Naive thymus-derived CD4-positive, alpha-beta T cell (primary cell): Measurements from ENCODE around the gene FAM193A. TPM values are rescaled to one million over a fixed set of nuclear protein-coding genes. Genes with fewer than 3 reads are reported as not detected.

Experiments used
- ATAC-seq: fragments of 150-1000 bp; cut with Tn5 transposase; 2 replicates; pipeline ENCODE4 v1.10.0; 2021; ENCODE audit warnings: mild to moderate bottlenecking, moderate library complexity
- CTCF ChIA-PET: fragments of 350-600 bp; sonication (Branson Sonifier 250); formaldehyde crosslinking; loops from one replicate; lab custom pipeline; 2021; ENCODE audit warnings: antibody characterized with exemption; lab: Charles Lee
- POLR2A ChIA-PET: fragments of 350-600 bp; sonication (Branson Sonifier 250); formaldehyde crosslinking; loops from one replicate; lab custom pipeline; 2021; ENCODE audit warnings: antibody characterized with exemption, inconsistent platforms; lab: Charles Lee
- DNase-seq, 9 donors: peaks; one replicate each; pipeline versions ENCODE4 v3.0.0 to v3.0.0-alpha.2; 2020 to 2022; ENCODE audit warnings: mixed read lengths in 1 of 9
- H3K27ac ChIP-seq: one replicate; pipeline ENCODE4 v1.7.0; 2013; ENCODE audit warnings: mild to moderate bottlenecking, low read depth, low read length, moderate library complexity
- H3K27me3 ChIP-seq, 2 donors: one replicate each; pipeline ENCODE4 v1.7.0; 2013; ENCODE audit warnings: low read length in 2 of 2, mild to moderate bottlenecking in 2 of 2, moderate library complexity in 2 of 2; ENCODE audit not compliant: control insufficient read depth in 2 of 2, insufficient read depth in 2 of 2
- H3K36me3 ChIP-seq, 3 experiments: 1 replicate in 2 of 3; 2 replicates in 1 of 3; pipeline ENCODE4 v1.7.0; 2013; ENCODE audit warnings: low read length in 3 of 3, mild to moderate bottlenecking in 3 of 3, moderate library complexity in 1 of 3; ENCODE audit not compliant: insufficient read depth in 3 of 3, control insufficient read depth in 2 of 3
- H3K4me1 ChIP-seq, 2 donors: one replicate each; pipeline ENCODE4 v1.7.0; 2013; ENCODE audit warnings: low read length in 2 of 2, mild to moderate bottlenecking in 2 of 2, moderate library complexity in 1 of 2; ENCODE audit not compliant: control insufficient read depth in 2 of 2, insufficient read depth in 2 of 2
- H3K4me3 ChIP-seq: 2 replicates; pipeline ENCODE4 v1.7.0; 2013; ENCODE audit warnings: mild to moderate bottlenecking, low read length
- H3K9me3 ChIP-seq, 3 experiments: 1 replicate in 2 of 3; 2 replicates in 1 of 3; pipeline ENCODE4 v1.7.0; 2013; ENCODE audit warnings: low read length in 3 of 3; ENCODE audit not compliant: control insufficient read depth in 2 of 3
- H3K27ac Mint-ChIP-seq, 9 donors: one replicate each; pipeline ENCODE4 v1.8.0; 2020 to 2022; ENCODE audit warnings: mixed read lengths in 9 of 9, mild to moderate bottlenecking in 8 of 9, moderate library complexity in 5 of 9, inconsistent platforms in 2 of 9
- H3K27me3 Mint-ChIP-seq, 5 donors: one replicate each; pipeline ENCODE4 v1.8.0; 2021 to 2022; ENCODE audit warnings: mixed read lengths in 5 of 5, mild to moderate bottlenecking in 1 of 5
- H3K36me3 Mint-ChIP-seq, 5 donors: one replicate each; pipeline ENCODE4 v1.8.0; 2020 to 2022; ENCODE audit warnings: mixed read lengths in 5 of 5, mild to moderate bottlenecking in 3 of 5, inconsistent platforms in 1 of 5
- H3K4me1 Mint-ChIP-seq, 7 donors: one replicate each; pipeline ENCODE4 v1.8.0; 2020 to 2022; ENCODE audit warnings: mixed read lengths in 7 of 7, mild to moderate bottlenecking in 3 of 7, inconsistent platforms in 1 of 7
- H3K4me3 Mint-ChIP-seq, 10 donors: one replicate each; pipeline ENCODE4 v1.8.0; 2020 to 2022; ENCODE audit warnings: mild to moderate bottlenecking in 10 of 10, mixed read lengths in 10 of 10, moderate library complexity in 6 of 10, inconsistent platforms in 2 of 10
- H3K9me3 Mint-ChIP-seq, 11 donors: one replicate each; pipeline ENCODE4 v1.8.0; 2020 to 2022; ENCODE audit warnings: mixed read lengths in 11 of 11, mild to moderate bottlenecking in 4 of 11, inconsistent platforms in 1 of 11, moderate library complexity in 1 of 11
- intact Hi-C, 2 donors: fragments of 100-400 bp; cut with micrococcal nuclease; formaldehyde crosslinking; loops; one replicate each; pipeline ENCODE4 v1.15.1; 2023
- polyA plus RNA-seq, 2 donors: library from polyadenylated mRNA; unstranded; fragments of 300-500 nt; fragmentation: Illumina TruSeq; gene quantifications; one replicate each; pipeline ENCODE4 v1.2.3, GENCODE V29; 2021
- total RNA-seq, 6 experiments: library from RNA in 5 of 6; stranded (reverse) in 5 of 6; gene quantifications; 1 replicate in 5 of 6; 2 replicates in 1 of 6; pipeline ENCODE4 v1.2.3 and lab custom pipeline; 2021 to 2026

The FAM193A gene
- total and polyA plus RNA-seq, 7 experiments from 2014 or later: 2.2 to 47.2 (median 39.8) TPM

DNA sequence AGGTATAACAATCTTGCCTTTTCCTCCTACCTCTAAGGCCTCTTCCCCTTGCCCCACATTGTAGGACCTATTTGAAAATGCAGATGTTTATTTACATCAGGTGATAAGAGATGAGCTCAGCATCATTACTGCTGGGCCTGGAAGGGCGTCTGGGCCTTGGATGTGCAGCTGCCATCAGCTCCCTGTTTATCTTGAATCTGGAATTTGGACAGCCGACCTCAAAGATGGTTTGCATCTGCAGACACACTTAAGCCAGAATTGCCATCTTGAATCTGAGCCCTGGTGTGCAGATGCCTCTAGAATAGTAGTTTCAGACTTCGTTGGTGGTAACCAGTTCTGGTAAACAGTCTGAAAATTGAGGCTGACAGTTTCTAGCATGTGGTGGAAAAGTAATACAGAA is 59.0 kb downstream of the FAM193A start:
- H3K4me3 ChIP-seq: no peak overlapping the region
- intact Hi-C loops: no loop called here
- no peaks in the 10 kb centered on the region for H3K27me3 ChIP-seq
- H3K36me3 ChIP-seq: peaks cover 0 to 15% (median 0%) of the 10 kb centered on the region in 3 experiments
- ATAC-seq (no peak), DNase-seq (no peak)
- H3K4me3 Mint-ChIP-seq: no peak overlapping the region
- H3K27me3 Mint-ChIP-seq: no peaks in the 10 kb centered on the region
- H3K9me3 ChIP-seq: no peaks in the 10 kb centered on the region
- ChIA-PET CTCF (no interaction called here), POLR2A (no interaction called here)
- H3K36me3 Mint-ChIP-seq: peaks cover 0 to 29% (median 7%) of the 10 kb centered on the region in 5 donors
- no peak overlapping the region for H3K27ac ChIP-seq
- peaks cover 53 to 89% (median 81%) of the 10 kb centered on the region in 7 donors for H3K4me1 Mint-ChIP-seq
- H3K27ac Mint-ChIP-seq: peak overlapping the region in 7 of 9 donors; percentile 18 to 77 (median 61)
- peaks cover 0 to 2% (median 0%) of the 10 kb centered on the region in 11 donors for H3K9me3 Mint-ChIP-seq
- peaks cover 4 to 6% of the 10 kb centered on the region in 2 donors for H3K4me1 ChIP-seq

GRCh38 chr4:2595952-2596552 is 59.6 kb downstream of the FAM193A start:
- intact Hi-C loops: no loop called here
- H3K36me3 ChIP-seq: peaks cover 0 to 15% (median 0%) of the 10 kb centered on the region in 3 experiments
- ChIA-PET CTCF (no interaction called here), POLR2A (no interaction called here)
- peaks cover 0 to 33% (median 9%) of the 10 kb centered on the region in 5 donors for H3K36me3 Mint-ChIP-seq
- no peak overlapping the region for H3K4me3 ChIP-seq
- H3K4me1 Mint-ChIP-seq: peaks cover 51 to 88% (median 80%) of the 10 kb centered on the region in 7 donors
- H3K27ac ChIP-seq: no peak overlapping the region
- no peaks in the 10 kb centered on the region for H3K27me3 Mint-ChIP-seq
- H3K9me3 ChIP-seq: no peaks in the 10 kb centered on the region
- H3K4me3 Mint-ChIP-seq: no peak overlapping the region
- ATAC-seq (no peak), DNase-seq (no peak)
- H3K27ac Mint-ChIP-seq: peak overlapping the region in 5 of 9 donors; percentile 14 to 77 (median 67)
- H3K27me3 ChIP-seq: no peaks in the 10 kb centered on the region
- H3K9me3 Mint-ChIP-seq: peaks cover 0 to 2% (median 0%) of the 10 kb centered on the region in 11 donors
- H3K4me1 ChIP-seq: peaks cover 4% of the 10 kb centered on the region in 2 donors

DNA sequence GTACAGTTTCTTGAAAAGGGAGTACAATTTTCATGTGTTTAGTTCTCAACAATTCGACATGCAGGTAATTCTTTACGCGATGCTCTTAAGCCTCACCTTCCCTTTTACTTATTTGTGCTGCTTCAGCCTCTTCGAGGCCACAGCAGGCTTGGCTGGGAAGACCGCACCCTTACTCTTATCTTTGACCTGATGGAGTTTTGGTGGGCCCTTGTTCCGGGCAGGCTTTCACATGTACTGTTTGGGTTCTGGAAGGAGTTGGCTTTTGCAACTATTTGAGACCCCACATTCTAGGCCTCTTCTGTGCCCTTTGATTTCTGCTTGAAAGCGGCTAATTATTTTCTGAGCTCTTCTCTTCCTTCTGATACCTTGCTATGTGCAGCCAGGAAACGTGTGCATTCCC is 60.2 kb downstream of the FAM193A start:
- peaks cover 0 to 4% of the 10 kb centered on the region in 2 donors for H3K4me1 ChIP-seq
- no peak for ATAC-seq
- no peak for DNase-seq
- H3K4me3 ChIP-seq: no peak overlapping the region
- H3K27ac Mint-ChIP-seq: peak overlapping the region in 6 of 9 donors; percentile 33 to 80 (median 76)
- peaks cover 0 to 15% (median 0%) of the 10 kb centered on the region in 3 experiments for H3K36me3 ChIP-seq
- H3K27me3 Mint-ChIP-seq: no peaks in the 10 kb centered on the region
- H3K36me3 Mint-ChIP-seq: peaks cover 0 to 33% (median 9%) of the 10 kb centered on the region in 5 donors
- H3K27me3 ChIP-seq: no peaks in the 10 kb centered on the region
- POLR2A ChIA-PET: no interaction called here
- intact Hi-C loops: no loop called here
- no peaks in the 10 kb centered on the region for H3K9me3 ChIP-seq
- H3K27ac ChIP-seq: no peak overlapping the region
- H3K9me3 Mint-ChIP-seq: peaks cover 0 to 2% (median 0%) of the 10 kb centered on the region in 11 donors
- peaks cover 46 to 82% (median 75%) of the 10 kb centered on the region in 7 donors for H3K4me1 Mint-ChIP-seq
- H3K4me3 Mint-ChIP-seq: no peak overlapping the region
- CTCF ChIA-PET: no interaction called here

DNA sequence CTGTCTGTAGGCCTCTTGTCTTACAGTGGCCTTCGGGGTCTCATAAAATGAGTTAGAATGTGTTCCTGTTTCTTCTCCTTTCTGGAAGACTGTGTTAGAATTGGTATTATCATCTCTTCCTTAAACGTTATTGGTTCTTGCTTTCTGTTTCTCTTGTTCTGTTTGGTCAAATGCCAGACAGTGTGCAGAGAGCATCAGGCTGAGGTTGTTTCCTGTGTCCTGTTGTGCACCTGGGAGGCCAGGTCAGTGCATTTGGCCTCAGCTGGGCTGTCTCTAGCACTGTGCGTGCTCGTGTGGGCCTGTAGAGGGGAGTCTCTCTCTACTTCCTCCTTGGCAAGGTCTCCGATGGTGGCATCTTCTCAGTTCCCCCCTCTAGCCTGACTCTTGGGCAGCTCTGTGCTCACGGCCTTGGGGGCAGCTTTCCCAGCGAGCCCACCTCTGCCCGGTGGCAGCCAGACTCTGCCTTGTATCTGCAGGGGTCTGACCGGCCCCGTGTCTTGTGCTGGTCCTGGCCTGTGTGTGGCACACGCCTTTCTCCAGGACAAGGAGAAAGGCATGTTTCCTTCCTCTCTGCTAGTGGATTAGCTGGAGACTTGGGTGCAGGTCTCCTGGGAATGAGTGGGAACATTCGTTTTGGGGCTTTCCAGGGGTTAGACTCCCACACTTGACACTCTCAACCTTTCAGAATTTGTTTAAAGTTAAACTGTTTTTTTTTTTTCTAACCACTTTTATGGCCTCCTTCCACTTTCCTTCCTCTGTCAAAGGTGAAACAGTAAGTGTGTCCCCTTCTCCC is 62.3 kb downstream of the FAM193A start:
- ChIA-PET CTCF (no interaction called here), POLR2A (no interaction called here)
- H3K27me3 Mint-ChIP-seq: no peaks in the 10 kb centered on the region
- H3K27ac ChIP-seq: no peak overlapping the region
- ATAC-seq (peak; percentile 89), DNase-seq (peak in 3 of 9 donors; percentile 8 to 15 (median 13))
- no peak overlapping the region for H3K4me3 ChIP-seq
- H3K4me3 Mint-ChIP-seq: peak overlapping the region in 9 of 10 donors; percentile 17 to 72 (median 58)
- H3K36me3 Mint-ChIP-seq: peaks cover 0 to 36% (median 9%) of the 10 kb centered on the region in 5 donors
- no peaks in the 10 kb centered on the region for H3K27me3 ChIP-seq
- H3K27ac Mint-ChIP-seq: peak overlapping the region; percentile 1 to 93 (median 61)
- H3K9me3 Mint-ChIP-seq: peaks cover 0 to 2% (median 0%) of the 10 kb centered on the region in 11 donors
- H3K9me3 ChIP-seq: no peaks in the 10 kb centered on the region
- no peaks in the 10 kb centered on the region for H3K4me1 ChIP-seq
- intact Hi-C loops: no loop called here
- peaks cover 0 to 15% (median 0%) of the 10 kb centered on the region in 3 experiments for H3K36me3 ChIP-seq
- H3K4me1 Mint-ChIP-seq: peaks cover 34 to 64% (median 57%) of the 10 kb centered on the region in 7 donors

GRCh38 chr4:2599304-2599654 is 62.8 kb downstream of the FAM193A start:
- peaks cover 0 to 15% (median 0%) of the 10 kb centered on the region in 3 experiments for H3K36me3 ChIP-seq
- ATAC-seq (no peak), DNase-seq (no peak)
- no peaks in the 10 kb centered on the region for H3K27me3 Mint-ChIP-seq
- no peak overlapping the region for H3K4me3 ChIP-seq
- peaks cover 0 to 2% (median 0%) of the 10 kb centered on the region in 11 donors for H3K9me3 Mint-ChIP-seq
- peaks cover 0 to 39% (median 11%) of the 10 kb centered on the region in 5 donors for H3K36me3 Mint-ChIP-seq
- H3K27me3 ChIP-seq: no peaks in the 10 kb centered on the region
- no peak overlapping the region for H3K27ac ChIP-seq
- intact Hi-C loops: no loop called here
- CTCF ChIA-PET: no interaction called here
- H3K9me3 ChIP-seq: no peaks in the 10 kb centered on the region
- H3K4me1 Mint-ChIP-seq: peaks cover 34 to 62% (median 54%) of the 10 kb centered on the region in 7 donors
- no peaks in the 10 kb centered on the region for H3K4me1 ChIP-seq
- POLR2A ChIA-PET: no interaction called here
- peak overlapping the region; percentile 1 to 85 (median 61) for H3K27ac Mint-ChIP-seq
- peak overlapping the region in 5 of 10 donors; percentile 17 to 72 (median 40) for H3K4me3 Mint-ChIP-seq

- CTCF ChIA-PET: no interaction called here
- H3K4me3 Mint-ChIP-seq: peak overlapping the region in 3 of 10 donors; percentile 13 to 20 (median 18)
- H3K27ac Mint-ChIP-seq: peak overlapping the region in 3 of 9 donors; percentile 67 to 78 (median 75)
Observed at GRCh38 chr4:2600878-2601277, 64.4 kb downstream of the FAM193A start.

More at GRCh38 chr4:2600878-2601277, 64.4 kb downstream of the FAM193A start:
- H3K27me3 ChIP-seq: no peaks in the 10 kb centered on the region
- H3K4me1 ChIP-seq: no peaks in the 10 kb centered on the region
- DNase-seq: no peak
- no peak overlapping the region for H3K27ac ChIP-seq
- Mint-ChIP-seq H3K27me3 (no peaks in the 10 kb centered on the region), H3K36me3 (peaks cover 0 to 47% (median 16%) of the 10 kb centered on the region in 5 donors), H3K4me1 (peaks cover 41 to 65% (median 58%) of the 10 kb centered on the region in 7 donors), H3K9me3 (peaks cover 0 to 2% (median 0%) of the 10 kb centered on the region in 11 donors)
- POLR2A ChIA-PET: no interaction called here
- H3K36me3 ChIP-seq: peaks cover 0 to 12% (median 0%) of the 10 kb centered on the region in 3 experiments
- no peak for ATAC-seq
- intact Hi-C loops: no loop called here
- no peaks in the 10 kb centered on the region for H3K9me3 ChIP-seq
- no peak overlapping the region for H3K4me3 ChIP-seq
